ENCODE results near the gene LOXHD1.

Gene LOXHD1

GRCh38 chr18:46427216-46427995 is 229.6 kb downstream of the LOXHD1 start:
- no peak overlapping the region for H3K18ac ChIP-seq (ENCODE audit: low read length)
- no peaks in the 10 kb centered on the region for H3K27me3 ChIP-seq (ENCODE audit: insufficient read depth, low read length)
- no peak overlapping the region for H4K91ac ChIP-seq (ENCODE audit: low read depth, low read length)
- no peak overlapping the region for H3K27ac ChIP-seq (ENCODE audit: low read depth, low read length)
- no peaks in the 10 kb centered on the region for H3K79me1 ChIP-seq (ENCODE audit: low read length)
- no CpG with 5 or more reads among the region's 16 CpGs for WGBS (ENCODE audit: extremely low coverage, insufficient coverage, insufficient read length)
- no peak overlapping the region for H2BK120ac ChIP-seq (ENCODE audit: insufficient read depth, low read length, poor library complexity)
- H2AK5ac ChIP-seq (ENCODE audit: low read length): no peak overlapping the region
- H3K9ac ChIP-seq (ENCODE audit: low read length): no peak overlapping the region
- H3K4me2 ChIP-seq (ENCODE audit: low read length): no peak overlapping the region
- H4K12ac ChIP-seq (ENCODE audit: low read depth, low read length): no peak overlapping the region
- no peak for DNase-seq
- H3K4me3 ChIP-seq (ENCODE audit: low read depth, low read length): peak overlapping the region; percentile 18
- H3K79me2 ChIP-seq (ENCODE audit: control insufficient read depth, insufficient read depth, low read length, poor library complexity): no peaks in the 10 kb centered on the region
- no peak overlapping the region for H3K23ac ChIP-seq (ENCODE audit: low read length)
- H3K36me3 ChIP-seq (ENCODE audit: control insufficient read depth in 1 of 2, insufficient read depth in 2 of 2, low read length in 2 of 2): no peaks in the 10 kb centered on the region
- peaks cover 5 to 9% of the 10 kb centered on the region in 2 experiments for H3K4me1 ChIP-seq (ENCODE audit: control insufficient read depth in 1 of 2, insufficient read depth in 2 of 2, low read length in 2 of 2)
- no peak overlapping the region for H4K8ac ChIP-seq (ENCODE audit: low read depth, low read length)
- no peak overlapping the region for H3K4ac ChIP-seq (ENCODE audit: low read depth, low read length)
- no peak overlapping the region for H2BK5ac ChIP-seq (ENCODE audit: low read depth, low read length, poor library complexity)
- H2BK12ac ChIP-seq (ENCODE audit: low read length): no peak overlapping the region
- peaks cover 2% of the 10 kb centered on the region for H3K9me3 ChIP-seq (ENCODE audit: insufficient read depth, low read depth, low read length)
- H3K14ac ChIP-seq (ENCODE audit: low read length): no peak overlapping the region
- H2AFZ ChIP-seq (ENCODE audit: insufficient read depth, low read length, poor library complexity): no peak overlapping the region

All from trophoblast cell (in vitro differentiated cells and primary cell).